ENCODE data around the gene DOK6.

DNA sequence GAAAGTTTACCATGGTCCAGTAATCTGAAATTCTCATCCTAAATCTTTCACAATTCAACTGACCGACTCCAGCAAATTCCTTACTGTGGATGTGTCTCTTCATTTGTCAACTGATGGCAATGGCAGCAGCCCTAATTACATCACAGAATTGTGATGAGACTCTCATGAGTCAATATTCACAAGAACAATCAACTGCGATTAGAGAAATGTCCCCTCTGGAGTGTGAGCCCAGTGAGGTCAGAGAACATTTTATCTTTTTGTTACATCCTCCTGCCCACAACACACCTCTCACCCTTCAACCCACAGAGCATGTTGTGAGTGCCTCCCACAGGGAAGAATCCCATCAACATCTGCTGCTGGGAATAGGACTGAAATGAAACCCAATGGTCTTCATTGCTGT lies 473.4 kb downstream of the DOK6 start:
- TF ChIP-seq, protein P1, sequence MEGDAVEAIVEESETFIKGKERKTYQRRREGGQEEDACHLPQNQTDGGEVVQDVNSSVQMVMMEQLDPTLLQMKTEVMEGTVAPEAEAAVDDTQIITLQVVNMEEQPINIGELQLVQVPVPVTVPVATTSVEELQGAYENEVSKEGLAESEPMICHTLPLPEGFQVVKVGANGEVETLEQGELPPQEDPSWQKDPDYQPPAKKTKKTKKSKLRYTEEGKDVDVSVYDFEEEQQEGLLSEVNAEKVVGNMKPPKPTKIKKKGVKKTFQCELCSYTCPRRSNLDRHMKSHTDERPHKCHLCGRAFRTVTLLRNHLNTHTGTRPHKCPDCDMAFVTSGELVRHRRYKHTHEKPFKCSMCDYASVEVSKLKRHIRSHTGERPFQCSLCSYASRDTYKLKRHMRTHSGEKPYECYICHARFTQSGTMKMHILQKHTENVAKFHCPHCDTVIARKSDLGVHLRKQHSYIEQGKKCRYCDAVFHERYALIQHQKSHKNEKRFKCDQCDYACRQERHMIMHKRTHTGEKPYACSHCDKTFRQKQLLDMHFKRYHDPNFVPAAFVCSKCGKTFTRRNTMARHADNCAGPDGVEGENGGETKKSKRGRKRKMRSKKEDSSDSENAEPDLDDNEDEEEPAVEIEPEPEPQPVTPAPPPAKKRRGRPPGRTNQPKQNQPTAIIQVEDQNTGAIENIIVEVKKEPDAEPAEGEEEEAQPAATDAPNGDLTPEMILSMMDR (IDR thresholded peaks at IDR 0.05 in 2 of 3, conservative IDR thresholded peaks at IDR 0.05 in 1 of 3; ENCODE audit: insufficient read depth in 2 of 3, low read depth in 1 of 3, low read length in 3 of 3) = no peak
- TF ChIP-seq SIRT6 (IDR thresholded peaks at IDR 0.05; ENCODE audit: low read depth, low read length) (no peak), DACH1 (IDR thresholded peaks at IDR 0.05; ENCODE audit: partially characterized antibody) (no peak), EZH2 (IDR thresholded peaks at IDR 0.05; ENCODE audit: borderline replicate concordance, low read depth, low read length) (no peak), TBP (optimal IDR thresholded peaks at IDR 0.05; ENCODE audit: low read depth, low read length) (no peak), CEBPB (tag; IDR thresholded peaks at IDR 0.05) (no peak), ZNF445 (CRISPR knock-in tag; IDR thresholded peaks at IDR 0.05; ENCODE audit: low read depth) (no peak), TEAD4 (IDR thresholded peaks at IDR 0.05; ENCODE audit: low read length) (no peak), TEAD4 (CRISPR knock-in tag; IDR thresholded peaks at IDR 0.05; ENCODE audit: borderline replicate concordance) (no peak)
- TF ChIP-seq, protein P2, sequence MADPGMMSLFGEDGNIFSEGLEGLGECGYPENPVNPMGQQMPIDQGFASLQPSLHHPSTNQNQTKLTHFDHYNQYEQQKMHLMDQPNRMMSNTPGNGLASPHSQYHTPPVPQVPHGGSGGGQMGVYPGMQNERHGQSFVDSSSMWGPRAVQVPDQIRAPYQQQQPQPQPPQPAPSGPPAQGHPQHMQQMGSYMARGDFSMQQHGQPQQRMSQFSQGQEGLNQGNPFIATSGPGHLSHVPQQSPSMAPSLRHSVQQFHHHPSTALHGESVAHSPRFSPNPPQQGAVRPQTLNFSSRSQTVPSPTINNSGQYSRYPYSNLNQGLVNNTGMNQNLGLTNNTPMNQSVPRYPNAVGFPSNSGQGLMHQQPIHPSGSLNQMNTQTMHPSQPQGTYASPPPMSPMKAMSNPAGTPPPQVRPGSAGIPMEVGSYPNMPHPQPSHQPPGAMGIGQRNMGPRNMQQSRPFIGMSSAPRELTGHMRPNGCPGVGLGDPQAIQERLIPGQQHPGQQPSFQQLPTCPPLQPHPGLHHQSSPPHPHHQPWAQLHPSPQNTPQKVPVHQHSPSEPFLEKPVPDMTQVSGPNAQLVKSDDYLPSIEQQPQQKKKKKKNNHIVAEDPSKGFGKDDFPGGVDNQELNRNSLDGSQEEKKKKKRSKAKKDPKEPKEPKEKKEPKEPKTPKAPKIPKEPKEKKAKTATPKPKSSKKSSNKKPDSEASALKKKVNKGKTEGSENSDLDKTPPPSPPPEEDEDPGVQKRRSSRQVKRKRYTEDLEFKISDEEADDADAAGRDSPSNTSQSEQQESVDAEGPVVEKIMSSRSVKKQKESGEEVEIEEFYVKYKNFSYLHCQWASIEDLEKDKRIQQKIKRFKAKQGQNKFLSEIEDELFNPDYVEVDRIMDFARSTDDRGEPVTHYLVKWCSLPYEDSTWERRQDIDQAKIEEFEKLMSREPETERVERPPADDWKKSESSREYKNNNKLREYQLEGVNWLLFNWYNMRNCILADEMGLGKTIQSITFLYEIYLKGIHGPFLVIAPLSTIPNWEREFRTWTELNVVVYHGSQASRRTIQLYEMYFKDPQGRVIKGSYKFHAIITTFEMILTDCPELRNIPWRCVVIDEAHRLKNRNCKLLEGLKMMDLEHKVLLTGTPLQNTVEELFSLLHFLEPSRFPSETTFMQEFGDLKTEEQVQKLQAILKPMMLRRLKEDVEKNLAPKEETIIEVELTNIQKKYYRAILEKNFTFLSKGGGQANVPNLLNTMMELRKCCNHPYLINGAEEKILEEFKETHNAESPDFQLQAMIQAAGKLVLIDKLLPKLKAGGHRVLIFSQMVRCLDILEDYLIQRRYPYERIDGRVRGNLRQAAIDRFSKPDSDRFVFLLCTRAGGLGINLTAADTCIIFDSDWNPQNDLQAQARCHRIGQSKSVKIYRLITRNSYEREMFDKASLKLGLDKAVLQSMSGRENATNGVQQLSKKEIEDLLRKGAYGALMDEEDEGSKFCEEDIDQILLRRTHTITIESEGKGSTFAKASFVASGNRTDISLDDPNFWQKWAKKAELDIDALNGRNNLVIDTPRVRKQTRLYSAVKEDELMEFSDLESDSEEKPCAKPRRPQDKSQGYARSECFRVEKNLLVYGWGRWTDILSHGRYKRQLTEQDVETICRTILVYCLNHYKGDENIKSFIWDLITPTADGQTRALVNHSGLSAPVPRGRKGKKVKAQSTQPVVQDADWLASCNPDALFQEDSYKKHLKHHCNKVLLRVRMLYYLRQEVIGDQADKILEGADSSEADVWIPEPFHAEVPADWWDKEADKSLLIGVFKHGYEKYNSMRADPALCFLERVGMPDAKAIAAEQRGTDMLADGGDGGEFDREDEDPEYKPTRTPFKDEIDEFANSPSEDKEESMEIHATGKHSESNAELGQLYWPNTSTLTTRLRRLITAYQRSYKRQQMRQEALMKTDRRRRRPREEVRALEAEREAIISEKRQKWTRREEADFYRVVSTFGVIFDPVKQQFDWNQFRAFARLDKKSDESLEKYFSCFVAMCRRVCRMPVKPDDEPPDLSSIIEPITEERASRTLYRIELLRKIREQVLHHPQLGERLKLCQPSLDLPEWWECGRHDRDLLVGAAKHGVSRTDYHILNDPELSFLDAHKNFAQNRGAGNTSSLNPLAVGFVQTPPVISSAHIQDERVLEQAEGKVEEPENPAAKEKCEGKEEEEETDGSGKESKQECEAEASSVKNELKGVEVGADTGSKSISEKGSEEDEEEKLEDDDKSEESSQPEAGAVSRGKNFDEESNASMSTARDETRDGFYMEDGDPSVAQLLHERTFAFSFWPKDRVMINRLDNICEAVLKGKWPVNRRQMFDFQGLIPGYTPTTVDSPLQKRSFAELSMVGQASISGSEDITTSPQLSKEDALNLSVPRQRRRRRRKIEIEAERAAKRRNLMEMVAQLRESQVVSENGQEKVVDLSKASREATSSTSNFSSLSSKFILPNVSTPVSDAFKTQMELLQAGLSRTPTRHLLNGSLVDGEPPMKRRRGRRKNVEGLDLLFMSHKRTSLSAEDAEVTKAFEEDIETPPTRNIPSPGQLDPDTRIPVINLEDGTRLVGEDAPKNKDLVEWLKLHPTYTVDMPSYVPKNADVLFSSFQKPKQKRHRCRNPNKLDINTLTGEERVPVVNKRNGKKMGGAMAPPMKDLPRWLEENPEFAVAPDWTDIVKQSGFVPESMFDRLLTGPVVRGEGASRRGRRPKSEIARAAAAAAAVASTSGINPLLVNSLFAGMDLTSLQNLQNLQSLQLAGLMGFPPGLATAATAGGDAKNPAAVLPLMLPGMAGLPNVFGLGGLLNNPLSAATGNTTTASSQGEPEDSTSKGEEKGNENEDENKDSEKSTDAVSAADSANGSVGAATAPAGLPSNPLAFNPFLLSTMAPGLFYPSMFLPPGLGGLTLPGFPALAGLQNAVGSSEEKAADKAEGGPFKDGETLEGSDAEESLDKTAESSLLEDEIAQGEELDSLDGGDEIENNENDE (IDR thresholded peaks at IDR 0.05; ENCODE audit: low read depth, low read length) = no peak
